ENCODE results near the gene TRIP10. TPM values are rescaled to one million over a fixed set of nuclear protein-coding genes. Genes with fewer than 3 reads are reported as not detected.

The TRIP10 gene
- polyA plus RNA-seq, 1 donor (not counting 4 experiments of a cell fraction or from before 2014, with no cell fraction given), result 34.8 TPM

GRCh38 chr19:6754136-6754535, 14.7 kb downstream of the TRIP10 start:
- peaks cover 17% of the 10 kb centered on the region for H4K20me1 ChIP-seq (ENCODE audit: control insufficient read depth, extremely low read depth, insufficient read depth, low read length)
- dilution Hi-C loops (cut with MboI; ENCODE audit: extremely low pct_ligation_motif_present, low sequenced_read_pairs), result no loop called here
- DNase-seq (ENCODE audit: low read depth, low spot score) (no peak), FAIRE-seq (no peak)
- H3K4me3 ChIP-seq (ENCODE audit: control insufficient read depth in 2 of 3, extremely low read depth in 1 of 3, insufficient read depth in 2 of 3, low read depth in 1 of 3, low read length in 3 of 3), result no peak overlapping the region
- no peak overlapping the region for H3K4me2 ChIP-seq (ENCODE audit: control insufficient read depth, extremely low read depth, insufficient read depth, low read depth, low read length)
- no peaks in the 10 kb centered on the region for H3K27me3 ChIP-seq (ENCODE audit: control insufficient read depth, extremely low read depth, insufficient read depth, low read length)
- H3K36me3 ChIP-seq (ENCODE audit: control insufficient read depth in 2 of 2, extremely low read depth in 1 of 2, insufficient read depth in 2 of 2, low read length in 2 of 2), result peaks cover 37 to 41% of the 10 kb centered on the region in 2 experiments
- TF ChIP-seq EZH2 (IDR thresholded peaks at IDR 0.05; ENCODE audit: low read length), result no peak
- no peak for TF ChIP-seq CTCF (optimal IDR thresholded peaks at IDR 0.05 in 1 of 3, IDR thresholded peaks at IDR 0.05 in 1 of 3, conservative IDR thresholded peaks at IDR 0.05 in 1 of 3; ENCODE audit: extremely low read depth in 1 of 3, insufficient read depth in 2 of 3, low read length in 3 of 3)
- H3K9me3 ChIP-seq (ENCODE audit: control insufficient read depth, low read depth, low read length), result no peaks in the 10 kb centered on the region
- H3K9me1 ChIP-seq (ENCODE audit: control insufficient read depth, extremely low read depth, insufficient read depth, low read length), result no peaks in the 10 kb centered on the region
- peaks cover 2% of the 10 kb centered on the region for H3K79me2 ChIP-seq (ENCODE audit: control insufficient read depth, insufficient read depth, low read length)
- no peak overlapping the region for H2AFZ ChIP-seq (ENCODE audit: control insufficient read depth, low read length)
- H3K9ac ChIP-seq (ENCODE audit: control insufficient read depth, extremely low read depth, insufficient read depth, low read length), result no peak overlapping the region
- no peak overlapping the region for H3K27ac ChIP-seq (ENCODE audit: control insufficient read depth, insufficient read depth, low read length)
- no peaks in the 10 kb centered on the region for H3K4me1 ChIP-seq (ENCODE audit: control insufficient read depth, extremely low read depth, insufficient read depth, low read length)

DNA sequence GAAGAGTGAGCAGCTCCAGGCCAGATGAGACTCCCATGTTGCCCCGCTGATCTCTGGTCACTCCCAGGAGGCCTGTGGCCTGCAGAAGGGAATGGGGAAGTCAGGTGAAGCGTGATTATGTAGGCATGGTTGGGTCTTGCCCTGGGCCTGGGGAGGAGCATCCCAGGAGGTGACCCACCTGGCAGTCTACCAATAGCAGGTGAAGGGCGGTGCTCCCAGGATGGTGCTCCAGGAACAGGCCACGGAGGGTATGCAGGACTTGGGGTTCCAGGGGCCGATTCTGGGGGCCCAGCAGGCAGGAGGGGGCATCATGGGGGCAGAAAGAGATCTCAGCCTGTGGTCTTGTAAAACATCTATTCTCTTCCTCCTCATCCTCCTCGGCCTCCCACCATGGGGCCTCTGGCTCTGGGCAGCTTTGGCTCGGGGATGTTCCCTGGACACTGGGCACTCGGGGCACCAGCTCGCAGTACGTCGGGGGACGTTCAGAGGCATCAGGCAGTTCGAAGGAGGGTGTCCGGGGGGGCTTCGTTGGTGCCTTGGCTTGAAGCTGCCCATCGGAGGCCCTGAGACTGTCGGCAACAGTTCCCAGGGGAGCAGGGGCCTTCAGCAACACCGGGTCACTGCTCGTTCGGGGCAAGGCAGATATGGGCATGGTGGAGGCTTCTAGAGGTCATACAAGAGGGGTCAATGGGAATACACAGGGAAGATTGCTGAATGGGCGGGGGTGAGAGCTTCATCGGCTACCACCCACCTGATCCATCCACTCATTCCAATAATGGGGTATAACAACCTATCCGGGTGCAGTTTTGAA, 15.4 kb downstream of the TRIP10 start:
- Histone ChIP-seq H3K9me3 (ENCODE audit: control insufficient read depth, low read depth, low read length) (no peaks in the 10 kb centered on the region), H2AFZ (ENCODE audit: control insufficient read depth, low read length) (no peak overlapping the region)
- dilution Hi-C loops (cut with MboI; ENCODE audit: extremely low pct_ligation_motif_present, low sequenced_read_pairs), result no loop called here

More for the DNA sequence above, 15.4 kb downstream of the TRIP10 start:
- no peaks in the 10 kb centered on the region for H3K4me1 ChIP-seq (ENCODE audit: control insufficient read depth, extremely low read depth, insufficient read depth, low read length)
- no peak overlapping the region for H3K4me2 ChIP-seq (ENCODE audit: control insufficient read depth, extremely low read depth, insufficient read depth, low read depth, low read length)
- H3K9ac ChIP-seq (ENCODE audit: control insufficient read depth, extremely low read depth, insufficient read depth, low read length), result no peak overlapping the region
- H3K36me3 ChIP-seq (ENCODE audit: control insufficient read depth in 2 of 2, extremely low read depth in 1 of 2, insufficient read depth in 2 of 2, low read length in 2 of 2), result peaks cover 38 to 44% of the 10 kb centered on the region in 2 experiments
- no peak for DNase-seq (ENCODE audit: low read depth, low spot score)
- no peak for FAIRE-seq
- H3K27me3 ChIP-seq (ENCODE audit: control insufficient read depth, extremely low read depth, insufficient read depth, low read length), result no peaks in the 10 kb centered on the region
- H3K79me2 ChIP-seq (ENCODE audit: control insufficient read depth, insufficient read depth, low read length), result peaks cover 5% of the 10 kb centered on the region
- TF ChIP-seq EZH2 (IDR thresholded peaks at IDR 0.05; ENCODE audit: low read length) (no peak), CTCF (optimal IDR thresholded peaks at IDR 0.05 in 1 of 3, IDR thresholded peaks at IDR 0.05 in 1 of 3, conservative IDR thresholded peaks at IDR 0.05 in 1 of 3; ENCODE audit: extremely low read depth in 1 of 3, insufficient read depth in 2 of 3, low read length in 3 of 3) (no peak)
- peaks cover 17% of the 10 kb centered on the region for H4K20me1 ChIP-seq (ENCODE audit: control insufficient read depth, extremely low read depth, insufficient read depth, low read length)
- H3K4me3 ChIP-seq (ENCODE audit: control insufficient read depth in 2 of 3, extremely low read depth in 1 of 3, insufficient read depth in 2 of 3, low read depth in 1 of 3, low read length in 3 of 3), result no peak overlapping the region
- H3K27ac ChIP-seq (ENCODE audit: control insufficient read depth, insufficient read depth, low read length), result no peak overlapping the region
- no peaks in the 10 kb centered on the region for H3K9me1 ChIP-seq (ENCODE audit: control insufficient read depth, extremely low read depth, insufficient read depth, low read length)
